GM18505 (cell line): ENCODE measurements around the gene SSTR3.

Experiments
- ATAC-seq: cut with Tn5 transposase; IDR thresholded peaks from one replicate; pipeline ENCODE4 v1.9.1; 2021; ENCODE audit not compliant: unreplicated experiment
- POLR2A ChIP-seq: IDR thresholded peaks from 4 replicates; pipeline ENCODE4 v1.6.1; 2011; ENCODE audit warnings: borderline replicate concordance; ENCODE audit not compliant: insufficient read depth, insufficient read length; ENCODE audit errors: extremely low read depth

Gene SSTR3

GRCh38 chr22:37215890-37216289 lies 3.6 kb upstream of the SSTR3 start:
- no peak for TF ChIP-seq POLR2A
- no peak for ATAC-seq

- no peak for ATAC-seq
- TF ChIP-seq POLR2A = no peak
Measured at GRCh38 chr22:37214731-37215030, 2.4 kb upstream of the SSTR3 start.

- ATAC-seq = no peak
- TF ChIP-seq POLR2A = no peak
Measured at GRCh38 chr22:37213941-37214730, 1.9 kb upstream of the SSTR3 start.

DNA sequence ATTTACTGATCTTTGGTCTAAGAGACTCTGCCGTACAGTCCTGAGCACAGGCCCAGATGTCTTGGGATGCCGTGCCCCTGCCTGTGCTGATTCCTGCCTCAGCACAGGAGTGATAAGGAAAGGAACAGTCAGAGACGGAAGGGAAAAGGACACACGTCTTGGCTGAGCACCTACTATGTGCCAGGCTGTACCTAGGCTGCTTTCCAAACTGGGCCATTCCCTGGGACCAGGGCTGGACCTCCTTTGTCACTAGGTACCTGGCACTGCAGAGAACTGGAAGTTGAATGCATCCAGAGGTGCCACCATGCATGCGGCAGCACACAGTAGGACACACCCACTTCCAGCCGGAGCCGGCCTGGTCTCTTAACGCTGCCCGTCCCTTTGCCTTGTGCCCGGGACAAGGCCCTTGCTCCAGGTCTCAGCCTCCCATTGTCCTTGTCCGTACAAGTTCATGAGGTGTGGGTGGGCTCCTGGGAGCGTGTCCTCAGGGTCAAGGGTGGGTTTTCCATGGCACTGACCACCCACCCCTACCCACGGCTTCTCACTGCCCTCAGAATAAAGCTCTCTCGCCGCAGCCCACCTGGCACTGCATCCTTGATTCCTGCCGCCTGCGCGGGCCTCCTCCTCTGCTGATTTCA lies 1.1 kb upstream of the SSTR3 start:
- no peak for ATAC-seq
- TF ChIP-seq POLR2A = no peak

DNA sequence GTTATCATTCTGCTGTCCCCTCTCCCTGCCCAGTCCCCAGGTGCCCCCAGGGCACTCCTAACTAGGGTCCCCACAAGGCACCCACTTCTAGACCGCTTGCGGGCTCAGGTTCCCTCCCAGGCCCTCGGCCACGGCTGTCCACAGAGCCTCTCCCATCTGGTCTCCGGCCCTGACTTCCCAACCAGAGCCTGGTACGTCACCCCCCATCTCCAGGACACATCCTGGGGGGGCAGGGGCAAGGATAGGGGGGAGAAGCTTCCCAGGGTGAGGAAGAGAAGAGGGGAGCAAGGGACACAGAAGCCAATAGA lies 457 bp downstream of the SSTR3 start:
- no peak for TF ChIP-seq POLR2A
- no peak for ATAC-seq

- no peak for ATAC-seq
- TF ChIP-seq POLR2A = no peak
Measured at GRCh38 chr22:37211075-37211865, 1.0 kb downstream of the SSTR3 start.

DNA sequence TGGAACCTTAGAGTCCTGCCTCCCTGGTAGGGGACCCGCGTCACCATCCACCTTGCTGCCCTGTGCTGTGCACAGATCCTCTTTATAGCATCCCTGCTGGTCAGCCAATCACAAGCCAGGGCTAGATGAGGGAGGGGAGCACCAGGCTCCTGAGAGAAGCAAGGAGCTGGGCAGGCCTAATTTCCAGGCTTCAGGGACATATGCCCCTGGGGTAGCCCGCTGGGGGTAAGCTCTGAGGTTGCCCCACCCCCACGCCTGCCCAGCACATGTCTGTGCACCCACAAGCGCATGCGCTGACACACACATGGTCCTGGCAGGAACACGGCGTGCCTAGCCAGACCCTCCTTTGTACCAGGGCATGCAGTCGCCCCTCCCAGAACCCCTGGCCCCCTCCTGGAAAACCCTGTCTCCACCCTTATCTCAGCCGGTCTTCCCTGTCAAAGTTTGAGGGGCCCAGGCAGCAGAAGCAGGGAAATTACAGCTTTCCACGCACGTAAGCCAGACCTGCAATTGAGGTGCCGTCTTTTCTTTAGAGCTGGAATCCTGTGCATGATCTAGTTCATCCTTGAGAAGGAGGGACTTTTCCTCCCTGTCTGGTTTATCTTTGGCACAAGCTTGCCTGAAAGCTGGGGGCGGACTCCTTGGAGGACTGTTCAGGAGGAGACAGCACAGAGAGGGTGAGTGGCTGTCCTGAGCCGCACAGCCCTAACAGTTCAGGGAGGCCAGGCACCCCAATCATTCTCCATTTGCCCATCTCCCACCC lies 2.1 kb downstream of the SSTR3 start:
- ATAC-seq = no peak
- no peak for TF ChIP-seq POLR2A

- TF ChIP-seq POLR2A = no peak
- no peak for ATAC-seq
Measured at GRCh38 chr22:37209140-37209845, 3.0 kb downstream of the SSTR3 start.

DNA sequence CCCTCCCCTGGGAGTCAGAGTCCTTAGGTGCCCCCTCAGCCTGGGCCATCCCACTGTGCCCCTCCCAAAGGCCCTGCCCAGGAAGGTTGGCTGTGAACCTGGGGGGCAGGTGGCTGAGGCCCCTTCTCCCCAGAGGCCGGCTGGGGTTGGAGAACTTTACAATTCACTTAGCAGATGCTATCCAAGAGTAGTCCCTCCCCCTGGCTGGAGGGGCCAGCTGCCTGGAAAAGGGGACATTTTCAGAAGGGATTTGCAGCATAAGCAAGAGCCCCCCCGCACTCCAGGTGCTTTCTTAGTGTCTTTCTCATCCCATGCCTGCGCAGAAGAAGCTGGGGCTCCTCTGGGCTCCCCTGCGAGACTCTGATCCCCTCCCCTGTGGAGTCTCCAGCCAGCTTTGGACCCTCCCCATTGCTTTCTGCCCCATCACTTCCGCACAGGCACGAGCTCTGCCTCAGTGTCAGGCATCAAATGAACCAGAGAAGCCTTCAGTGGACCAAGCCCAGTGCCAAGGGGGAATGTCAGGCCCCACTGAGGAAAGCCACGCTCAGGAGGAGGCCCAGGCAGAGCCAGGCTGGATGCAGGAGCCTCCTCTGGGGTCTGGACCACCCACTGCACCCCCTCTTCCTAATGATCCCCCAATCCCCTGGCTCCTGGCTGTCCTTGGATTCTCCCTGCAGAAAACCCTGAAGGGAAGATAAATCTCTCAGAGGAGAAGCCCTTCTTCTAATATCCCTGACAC lies 3.7 kb downstream of the SSTR3 start:
- TF ChIP-seq POLR2A = no peak
- ATAC-seq = no peak

DNA sequence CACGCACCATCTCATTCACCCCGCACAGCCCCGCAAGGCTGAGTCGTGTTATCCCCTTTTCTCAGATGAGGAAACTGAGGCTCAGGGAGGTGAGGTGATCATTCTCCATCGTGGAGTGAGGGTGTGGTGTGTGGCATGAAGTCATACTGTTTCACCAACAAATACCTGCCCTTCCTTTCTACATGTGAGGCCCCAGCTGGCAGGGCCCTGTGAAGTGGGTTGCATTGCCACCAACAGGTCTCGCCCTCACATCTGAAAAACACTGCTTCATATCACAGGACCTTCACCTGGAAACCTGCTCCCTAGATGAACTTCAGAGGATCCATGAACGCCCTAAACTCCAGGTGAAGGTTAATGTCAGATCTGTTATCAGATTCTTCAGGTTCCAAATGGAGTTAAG lies 4.3 kb downstream of the SSTR3 start:
- no peak for ATAC-seq
- no peak for TF ChIP-seq POLR2A

GRCh38 chr22:37206841-37207821 lies 5.1 kb downstream of the SSTR3 start:
- TF ChIP-seq POLR2A = no peak
- ATAC-seq = no peak
